HepG2 (cell line): ENCODE results near the gene THADA. TPM values are rescaled to one million over a fixed set of nuclear protein-coding genes. Genes with fewer than 3 reads are reported as not detected.

Source experiments
- ATRX ChIP-seq: sonication (generic); formaldehyde crosslinking; IDR thresholded peaks from 2 replicates; pipeline ENCODE4 v1.4.0; 2020; ENCODE audit warnings: missing genetic modification reagents, borderline replicate concordance
- BRCA1 ChIP-seq: sonication (generic); formaldehyde crosslinking; IDR thresholded peaks from 2 replicates; pipeline ENCODE4 v1.4.0; 2020; ENCODE audit warnings: missing genetic modification reagents
- BRD4 ChIP-seq: sonication (generic); formaldehyde crosslinking; IDR thresholded peaks from 2 replicates; pipeline ENCODE4 v1.4.0; 2020; ENCODE audit warnings: missing genetic modification reagents
- EHMT2 ChIP-seq: fragments of 200-600 bp; sonication (generic); IDR thresholded peaks from 2 replicates; pipeline ENCODE4 v1.7.0; 2017; ENCODE audit warnings: antibody characterized with exemption, low read depth, low read length, borderline replicate concordance
- ELF1 ChIP-seq: sonication (generic); formaldehyde crosslinking; IDR thresholded peaks from 2 replicates; pipeline ENCODE4 v1.4.0; 2020; ENCODE audit warnings: missing genetic modification reagents
- GFI1 ChIP-seq: sonication (generic); formaldehyde crosslinking; IDR thresholded peaks from 2 replicates; pipeline ENCODE4 v1.5.0; 2020; ENCODE audit warnings: missing genetic modification reagents, mild to moderate bottlenecking, borderline replicate concordance
- KLF13 ChIP-seq: sonication (generic); formaldehyde crosslinking; IDR thresholded peaks from 2 replicates; pipeline ENCODE4 v1.4.0; 2020; ENCODE audit warnings: mild to moderate bottlenecking, missing genetic modification reagents
- SNAPC2 ChIP-seq: sonication (generic); formaldehyde crosslinking; IDR thresholded peaks from 2 replicates; pipeline ENCODE4 v1.8.1; 2022; ENCODE audit warnings: mild to moderate bottlenecking, missing genetic modification reagents
- SOX5 ChIP-seq: IDR thresholded peaks from 2 replicates; pipeline ENCODE4 v1.6.1; 2016; ENCODE audit warnings: borderline replicate concordance
- TCF12 ChIP-seq, 2 experiments: fragments of 450-650 bp in 1 of 2; sonication (generic) in 1 of 2; formaldehyde crosslinking in 1 of 2; IDR thresholded peaks; 2 replicates each; pipeline versions ENCODE4 v1.6.1 to v1.8.0; 2017 to 2022; ENCODE audit warnings: antibody characterized with exemption in 1 of 2, mild to moderate bottlenecking in 1 of 2, missing genetic modification reagents in 1 of 2, moderate library complexity in 1 of 2
- TCF7 ChIP-seq: sonication (generic); IDR thresholded peaks from 2 replicates; pipeline ENCODE4 v1.6.1; 2016; ENCODE audit warnings: antibody characterized with exemption, low read depth
- ZBTB42 ChIP-seq: sonication (generic); formaldehyde crosslinking; IDR thresholded peaks from 2 replicates; pipeline ENCODE4 v1.5.0; 2020; ENCODE audit warnings: mild to moderate bottlenecking, missing genetic modification reagents
- ZFP62 ChIP-seq: sonication (generic); formaldehyde crosslinking; IDR thresholded peaks from 2 replicates; pipeline ENCODE4 v1.4.0; 2020; ENCODE audit warnings: missing genetic modification reagents
- ZFP82 ChIP-seq: sonication (generic); formaldehyde crosslinking; IDR thresholded peaks from 2 replicates; pipeline ENCODE4 v1.5.1; 2020; ENCODE audit warnings: mild to moderate bottlenecking, missing genetic modification reagents, borderline replicate concordance
- ZNF317 ChIP-seq: sonication (generic); formaldehyde crosslinking; IDR thresholded peaks from 2 replicates; pipeline ENCODE4 v1.5.0; 2020; ENCODE audit warnings: mild to moderate bottlenecking, missing genetic modification reagents
- ZNF670 ChIP-seq: sonication (generic); formaldehyde crosslinking; IDR thresholded peaks from 2 replicates; pipeline ENCODE4 v1.8.0; 2022; ENCODE audit warnings: mild to moderate bottlenecking, missing genetic modification reagents, borderline replicate concordance
- ZNF703 ChIP-seq: sonication (generic); formaldehyde crosslinking; IDR thresholded peaks from 2 replicates; pipeline ENCODE4 v1.5.1; 2020; ENCODE audit warnings: missing genetic modification reagents, mild to moderate bottlenecking, moderate library complexity, borderline replicate concordance
- polyA plus RNA-seq, 8 experiments: library from polyadenylated mRNA; depleted of rRNA in 3 of 8; stranded (reverse) in 7 of 8; unstranded in 1 of 8; fragments of >200 nt; fragmentation: Illumina TruSeq in 4 of 8; extraction: Trizol in 4 of 8; gene quantifications; 2 replicates each; pipeline versions ENCODE4 v1.2.1 to v1.2.3, GENCODE V29; 2011 to 2016; ENCODE audit warnings: low read depth in 4 of 8, missing spikeins in 1 of 8, mixed read lengths in 1 of 8; ENCODE audit not compliant: insufficient read depth in 1 of 8
- total RNA-seq, 5 experiments: library from RNA; depleted of rRNA; stranded (reverse); fragments of >200 nt; fragmentation: Illumina TruSeq; extraction: Trizol; gene quantifications; 2 replicates each; pipeline ENCODE4 v1.2.3, GENCODE V29; 2016; ENCODE audit warnings: low read depth in 1 of 5
- TF ChIP-seq, protein P1 (sequence below): sonication (generic); formaldehyde crosslinking; IDR thresholded peaks from 2 replicates; pipeline ENCODE4 v1.4.0; 2020; ENCODE audit warnings: missing genetic modification reagents
- TF ChIP-seq, protein P2 (sequence below): sonication (generic); formaldehyde crosslinking; IDR thresholded peaks from 2 replicates; pipeline ENCODE4 v1.4.0; 2020; ENCODE audit warnings: low read depth, missing genetic modification reagents
- TF ChIP-seq, protein P3 (sequence below): sonication (generic); formaldehyde crosslinking; IDR thresholded peaks from 2 replicates; pipeline ENCODE4 v1.4.0; 2020; ENCODE audit warnings: missing genetic modification reagents, low read depth, mild to moderate bottlenecking, borderline replicate concordance
- TF ChIP-seq, protein P4 (sequence below): IDR thresholded peaks from 2 replicates; pipeline ENCODE4 v1.6.1; 2012; ENCODE audit warnings: low read length, improper control_type of control experiment

Gene THADA
- total and polyA plus RNA-seq, 2 of the 13 experiments (the other 11 are each of a cell fraction or from before 2014, with no cell fraction given) = 12.7 to 21.7 TPM

DNA sequence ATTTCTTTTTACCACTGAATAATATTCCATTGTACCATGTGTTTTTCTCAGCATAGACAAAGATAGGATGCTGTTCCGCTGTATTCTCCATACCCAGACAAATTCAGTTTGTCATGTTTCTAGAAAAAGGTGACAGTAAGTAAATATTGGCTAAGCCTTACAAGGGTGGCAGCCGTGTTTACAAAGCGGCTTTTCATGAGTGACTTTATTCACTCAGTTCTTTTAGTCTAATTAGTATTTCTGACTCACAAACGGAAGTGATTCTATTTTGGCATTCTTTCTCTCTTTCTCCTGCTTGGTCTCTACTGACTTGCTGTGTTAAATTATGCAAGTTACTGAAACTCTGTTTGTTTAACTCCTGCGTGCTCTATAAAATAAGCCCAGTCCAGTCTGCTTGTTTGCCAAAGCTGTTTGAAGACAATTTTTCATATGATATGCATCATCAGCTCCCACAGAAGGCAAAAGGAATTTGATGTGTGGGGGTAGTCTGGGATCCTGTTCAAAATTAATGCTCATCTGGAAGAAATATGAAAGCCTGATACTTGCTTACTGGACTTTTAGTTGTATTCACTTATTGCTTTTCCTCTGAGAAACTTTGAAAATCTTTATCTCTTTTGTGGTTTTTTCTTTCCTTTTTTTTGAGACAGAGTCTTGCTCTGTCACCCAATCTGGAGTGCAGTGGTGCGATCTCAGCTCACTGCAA, 38.9 kb upstream of the THADA start (continued):
- TF ChIP-seq, protein P1, sequence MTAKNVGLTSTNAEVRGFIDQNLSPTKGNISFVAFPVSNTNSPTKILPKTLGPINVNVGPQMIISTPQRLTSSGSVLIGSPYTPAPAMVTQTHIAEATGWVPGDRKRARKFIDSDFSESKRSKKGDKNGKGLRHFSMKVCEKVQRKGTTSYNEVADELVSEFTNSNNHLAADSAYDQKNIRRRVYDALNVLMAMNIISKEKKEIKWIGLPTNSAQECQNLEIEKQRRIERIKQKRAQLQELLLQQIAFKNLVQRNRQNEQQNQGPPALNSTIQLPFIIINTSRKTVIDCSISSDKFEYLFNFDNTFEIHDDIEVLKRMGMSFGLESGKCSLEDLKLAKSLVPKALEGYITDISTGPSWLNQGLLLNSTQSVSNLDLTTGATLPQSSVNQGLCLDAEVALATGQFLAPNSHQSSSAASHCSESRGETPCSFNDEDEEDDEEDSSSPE (CRISPR knock-in tag) = no peak; the same call in 1 of the 2 replicates
- TF ChIP-seq ZNF317 (CRISPR knock-in tag) = peak; percentile 84; the same call in 1 of the 2 replicates
- TF ChIP-seq, protein P2, sequence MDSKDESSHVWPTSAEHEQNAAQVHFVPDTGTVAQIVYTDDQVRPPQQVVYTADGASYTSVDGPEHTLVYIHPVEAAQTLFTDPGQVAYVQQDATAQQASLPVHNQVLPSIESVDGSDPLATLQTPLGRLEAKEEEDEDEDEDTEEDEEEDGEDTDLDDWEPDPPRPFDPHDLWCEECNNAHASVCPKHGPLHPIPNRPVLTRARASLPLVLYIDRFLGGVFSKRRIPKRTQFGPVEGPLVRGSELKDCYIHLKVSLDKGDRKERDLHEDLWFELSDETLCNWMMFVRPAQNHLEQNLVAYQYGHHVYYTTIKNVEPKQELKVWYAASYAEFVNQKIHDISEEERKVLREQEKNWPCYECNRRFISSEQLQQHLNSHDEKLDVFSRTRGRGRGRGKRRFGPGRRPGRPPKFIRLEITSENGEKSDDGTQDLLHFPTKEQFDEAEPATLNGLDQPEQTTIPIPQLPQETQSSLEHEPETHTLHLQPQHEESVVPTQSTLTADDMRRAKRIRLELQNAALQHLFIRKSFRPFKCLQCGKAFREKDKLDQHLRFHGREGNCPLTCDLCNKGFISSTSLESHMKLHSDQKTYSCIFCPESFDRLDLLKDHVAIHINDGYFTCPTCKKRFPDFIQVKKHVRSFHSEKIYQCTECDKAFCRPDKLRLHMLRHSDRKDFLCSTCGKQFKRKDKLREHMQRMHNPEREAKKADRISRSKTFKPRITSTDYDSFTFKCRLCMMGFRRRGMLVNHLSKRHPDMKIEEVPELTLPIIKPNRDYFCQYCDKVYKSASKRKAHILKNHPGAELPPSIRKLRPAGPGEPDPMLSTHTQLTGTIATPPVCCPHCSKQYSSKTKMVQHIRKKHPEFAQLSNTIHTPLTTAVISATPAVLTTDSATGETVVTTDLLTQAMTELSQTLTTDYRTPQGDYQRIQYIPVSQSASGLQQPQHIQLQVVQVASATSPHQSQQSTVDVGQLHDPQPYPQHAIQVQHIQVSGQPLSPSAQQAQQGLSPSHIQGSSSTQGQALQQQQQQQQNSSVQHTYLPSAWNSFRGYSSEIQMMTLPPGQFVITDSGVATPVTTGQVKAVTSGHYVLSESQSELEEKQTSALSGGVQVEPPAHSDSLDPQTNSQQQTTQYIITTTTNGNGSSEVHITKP = 0 out of 2 replicates have a peak, but pooled peaks have one; percentile 50
- peak; percentile 73; the same call in 1 of the 2 replicates for TF ChIP-seq SNAPC2
- TF ChIP-seq ATRX = no peak
- TF ChIP-seq TCF12 (IDR thresholded peaks at IDR 0.05) = no peak
- no peak for TF ChIP-seq TCF12 (CRISPR knock-in tag; IDR thresholded peaks at IDR 0.05)
- peak; percentile 89 for TF ChIP-seq TCF7
- TF ChIP-seq BRD4 (CRISPR knock-in tag) = no peak
- TF ChIP-seq KLF13 (CRISPR knock-in tag) = no peak
- TF ChIP-seq, protein P3, sequence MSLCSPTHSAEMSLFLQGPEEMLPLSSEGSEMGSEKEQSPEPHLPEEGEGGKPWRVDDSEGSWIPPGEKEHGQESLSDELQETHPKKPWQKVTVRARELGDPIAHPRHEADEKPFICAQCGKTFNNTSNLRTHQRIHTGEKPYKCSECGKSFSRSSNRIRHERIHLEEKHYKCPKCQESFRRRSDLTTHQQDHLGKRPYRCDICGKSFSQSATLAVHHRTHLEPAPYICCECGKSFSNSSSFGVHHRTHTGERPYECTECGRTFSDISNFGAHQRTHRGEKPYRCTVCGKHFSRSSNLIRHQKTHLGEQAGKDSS (CRISPR knock-in tag) = no peak
- TF ChIP-seq GFI1 (CRISPR knock-in tag) = peak; percentile 58; the same call in 1 of the 2 replicates
- TF ChIP-seq ZNF703 (CRISPR knock-in tag) = peak; percentile 44; the same call in 1 of the 2 replicates
- no peak for TF ChIP-seq ZFP82 (CRISPR knock-in tag)
- TF ChIP-seq BRCA1 = no peak
- peak; percentile 95 for TF ChIP-seq SOX5 (CRISPR knock-in tag)
- TF ChIP-seq ELF1 (CRISPR knock-in tag) = peak; percentile 15; the same call in 1 of the 2 replicates
- no peak for TF ChIP-seq ZBTB42 (CRISPR knock-in tag)
- TF ChIP-seq ZNF670 (CRISPR knock-in tag) = no peak
- TF ChIP-seq, protein P4, sequence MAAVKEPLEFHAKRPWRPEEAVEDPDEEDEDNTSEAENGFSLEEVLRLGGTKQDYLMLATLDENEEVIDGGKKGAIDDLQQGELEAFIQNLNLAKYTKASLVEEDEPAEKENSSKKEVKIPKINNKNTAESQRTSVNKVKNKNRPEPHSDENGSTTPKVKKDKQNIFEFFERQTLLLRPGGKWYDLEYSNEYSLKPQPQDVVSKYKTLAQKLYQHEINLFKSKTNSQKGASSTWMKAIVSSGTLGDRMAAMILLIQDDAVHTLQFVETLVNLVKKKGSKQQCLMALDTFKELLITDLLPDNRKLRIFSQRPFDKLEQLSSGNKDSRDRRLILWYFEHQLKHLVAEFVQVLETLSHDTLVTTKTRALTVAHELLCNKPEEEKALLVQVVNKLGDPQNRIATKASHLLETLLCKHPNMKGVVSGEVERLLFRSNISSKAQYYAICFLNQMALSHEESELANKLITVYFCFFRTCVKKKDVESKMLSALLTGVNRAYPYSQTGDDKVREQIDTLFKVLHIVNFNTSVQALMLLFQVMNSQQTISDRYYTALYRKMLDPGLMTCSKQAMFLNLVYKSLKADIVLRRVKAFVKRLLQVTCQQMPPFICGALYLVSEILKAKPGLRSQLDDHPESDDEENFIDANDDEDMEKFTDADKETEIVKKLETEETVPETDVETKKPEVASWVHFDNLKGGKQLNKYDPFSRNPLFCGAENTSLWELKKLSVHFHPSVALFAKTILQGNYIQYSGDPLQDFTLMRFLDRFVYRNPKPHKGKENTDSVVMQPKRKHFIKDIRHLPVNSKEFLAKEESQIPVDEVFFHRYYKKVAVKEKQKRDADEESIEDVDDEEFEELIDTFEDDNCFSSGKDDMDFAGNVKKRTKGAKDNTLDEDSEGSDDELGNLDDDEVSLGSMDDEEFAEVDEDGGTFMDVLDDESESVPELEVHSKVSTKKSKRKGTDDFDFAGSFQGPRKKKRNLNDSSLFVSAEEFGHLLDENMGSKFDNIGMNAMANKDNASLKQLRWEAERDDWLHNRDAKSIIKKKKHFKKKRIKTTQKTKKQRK = no peak
- no peak for TF ChIP-seq ZFP62
- no peak for TF ChIP-seq EHMT2
